ENCODE results near the gene IFT81.
A peak's percentile ranks its signal among the peaks of the same experiment; 100 is the strongest.

- no peak for TF ChIP-seq CTCF (IDR thresholded peaks at IDR 0.05)
- peak; percentile 28 for TF ChIP-seq POLR2A (IDR thresholded peaks at IDR 0.05)
Observed at GRCh38 chr12:110104188-110105094, 19.7 kb upstream of the IFT81 start.
